ENCODE measurements around the gene ARF1.

ARF1 gene

GRCh38 chr1:228098323-228098931 is 15.9 kb downstream of the ARF1 start:
- DNase-seq, result no peak
- no peak overlapping the region for H3K4me3 ChIP-seq (ENCODE audit: low read depth, low read length)
- H3K27me3 ChIP-seq (ENCODE audit: insufficient read depth, low read depth, severe bottlenecking), result no peaks in the 10 kb centered on the region
- H3K27ac ChIP-seq, result no peak overlapping the region
- no peaks in the 10 kb centered on the region for H3K9me3 ChIP-seq (ENCODE audit: severe bottlenecking)
- peaks cover 11% of the 10 kb centered on the region for H3K36me3 ChIP-seq
- TF ChIP-seq, protein P1, sequence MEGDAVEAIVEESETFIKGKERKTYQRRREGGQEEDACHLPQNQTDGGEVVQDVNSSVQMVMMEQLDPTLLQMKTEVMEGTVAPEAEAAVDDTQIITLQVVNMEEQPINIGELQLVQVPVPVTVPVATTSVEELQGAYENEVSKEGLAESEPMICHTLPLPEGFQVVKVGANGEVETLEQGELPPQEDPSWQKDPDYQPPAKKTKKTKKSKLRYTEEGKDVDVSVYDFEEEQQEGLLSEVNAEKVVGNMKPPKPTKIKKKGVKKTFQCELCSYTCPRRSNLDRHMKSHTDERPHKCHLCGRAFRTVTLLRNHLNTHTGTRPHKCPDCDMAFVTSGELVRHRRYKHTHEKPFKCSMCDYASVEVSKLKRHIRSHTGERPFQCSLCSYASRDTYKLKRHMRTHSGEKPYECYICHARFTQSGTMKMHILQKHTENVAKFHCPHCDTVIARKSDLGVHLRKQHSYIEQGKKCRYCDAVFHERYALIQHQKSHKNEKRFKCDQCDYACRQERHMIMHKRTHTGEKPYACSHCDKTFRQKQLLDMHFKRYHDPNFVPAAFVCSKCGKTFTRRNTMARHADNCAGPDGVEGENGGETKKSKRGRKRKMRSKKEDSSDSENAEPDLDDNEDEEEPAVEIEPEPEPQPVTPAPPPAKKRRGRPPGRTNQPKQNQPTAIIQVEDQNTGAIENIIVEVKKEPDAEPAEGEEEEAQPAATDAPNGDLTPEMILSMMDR (IDR thresholded peaks at IDR 0.05; ENCODE audit: low read depth, low read length), result no peak

DNA sequence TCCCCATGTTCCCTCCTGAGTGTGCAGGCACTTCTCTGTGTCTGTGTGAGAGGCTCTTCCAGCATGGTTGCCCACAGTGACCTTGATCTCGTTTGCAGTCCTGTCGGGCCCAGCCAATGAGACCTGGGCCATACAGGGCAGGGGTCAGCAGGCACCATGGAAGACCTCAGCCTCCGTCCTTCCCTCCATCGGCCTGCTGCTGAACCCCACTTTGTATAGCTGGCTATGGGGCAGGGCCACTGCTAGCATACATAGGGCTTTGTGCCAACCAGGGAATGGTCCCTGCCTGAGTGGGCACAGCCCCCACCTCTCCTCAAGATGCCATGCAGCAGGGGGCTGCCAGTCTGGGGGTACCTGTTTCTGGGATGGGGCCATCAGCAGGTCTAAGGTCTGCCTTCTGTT is 16.8 kb downstream of the ARF1 start:
- Histone ChIP-seq H3K4me3 (ENCODE audit: low read depth, low read length) (no peak overlapping the region), H3K36me3 (peaks cover 11% of the 10 kb centered on the region)
- TF ChIP-seq, protein P1 (IDR thresholded peaks at IDR 0.05; ENCODE audit: low read depth, low read length), result no peak

GRCh38 chr1:228100822-228101613 is 18.5 kb downstream of the ARF1 start:
- Histone ChIP-seq H3K4me3 (ENCODE audit: low read depth, low read length) (no peak overlapping the region), H3K27ac (no peak overlapping the region)

More for the DNA sequence above, 16.8 kb downstream of the ARF1 start:
- no peak for DNase-seq
- no peak overlapping the region for H3K27ac ChIP-seq
- H3K9me3 ChIP-seq (ENCODE audit: severe bottlenecking), result no peaks in the 10 kb centered on the region
- H3K27me3 ChIP-seq (ENCODE audit: insufficient read depth, low read depth, severe bottlenecking), result no peaks in the 10 kb centered on the region

GRCh38 chr1:228101614-228101993 is 19.1 kb downstream of the ARF1 start:
- TF ChIP-seq, protein P1 (IDR thresholded peaks at IDR 0.05; ENCODE audit: low read depth, low read length), result no peak
- peaks cover 11% of the 10 kb centered on the region for H3K36me3 ChIP-seq
- no peak for DNase-seq
- H3K27me3 ChIP-seq (ENCODE audit: insufficient read depth, low read depth, severe bottlenecking), result no peaks in the 10 kb centered on the region
- H3K4me3 ChIP-seq (ENCODE audit: low read depth, low read length), result peak overlapping the region; percentile 65
- H3K27ac ChIP-seq, result no peak overlapping the region
- no peaks in the 10 kb centered on the region for H3K9me3 ChIP-seq (ENCODE audit: severe bottlenecking)

More at GRCh38 chr1:228100822-228101613, 18.5 kb downstream of the ARF1 start:
- TF ChIP-seq, protein P1 (IDR thresholded peaks at IDR 0.05; ENCODE audit: low read depth, low read length), result no peak
- Histone ChIP-seq H3K36me3 (peaks cover 11% of the 10 kb centered on the region), H3K9me3 (ENCODE audit: severe bottlenecking) (no peaks in the 10 kb centered on the region), H3K27me3 (ENCODE audit: insufficient read depth, low read depth, severe bottlenecking) (no peaks in the 10 kb centered on the region)
- no peak for DNase-seq

- TF ChIP-seq, protein P1 (IDR thresholded peaks at IDR 0.05; ENCODE audit: low read depth, low read length), result peak; percentile 44
- Histone ChIP-seq H3K36me3 (peaks cover 11% of the 10 kb centered on the region), H3K9me3 (ENCODE audit: severe bottlenecking) (no peaks in the 10 kb centered on the region), H3K27ac (peak overlapping the region; percentile 53), H3K27me3 (ENCODE audit: insufficient read depth, low read depth, severe bottlenecking) (no peaks in the 10 kb centered on the region), H3K4me3 (ENCODE audit: low read depth, low read length) (peak overlapping the region; percentile 65)
- DNase-seq, result peak; percentile 56
Observed at GRCh38 chr1:228101994-228102790, 19.7 kb downstream of the ARF1 start.
